Mesothelial cell of epicardium (in vitro differentiated cells): ENCODE results near the gene ITGB7. TPM values are rescaled to one million over a fixed set of nuclear protein-coding genes. Genes with fewer than 3 reads are reported as not detected.
"Not testable (repeated sequence)": the region's sequence is repeated elsewhere in the genome, so short reads cannot be mapped to it uniquely, and the experiment has no call there.

Source experiments
- DNase-seq, 2 experiments: peaks; one replicate each; pipeline ENCODE4 v3.0.0; 2021; ENCODE audit warnings: low spot score in 2 of 2; ENCODE audit not compliant: unreplicated experiment in 2 of 2
- H3K27ac Mint-ChIP-seq: 2 replicates; pipeline ENCODE4 v1.8.0; 2021; ENCODE audit warnings: mixed read lengths
- H3K27me3 Mint-ChIP-seq: 2 replicates; pipeline ENCODE4 v1.8.0; 2021; ENCODE audit warnings: low read depth, mixed read lengths
- H3K36me3 Mint-ChIP-seq: 2 replicates; pipeline ENCODE4 v1.8.0; 2021; ENCODE audit warnings: mixed read lengths
- H3K4me1 Mint-ChIP-seq: 2 replicates; pipeline ENCODE4 v1.8.0; 2021; ENCODE audit warnings: mixed read lengths
- H3K4me3 Mint-ChIP-seq: 2 replicates; pipeline ENCODE4 v1.8.0; 2021; ENCODE audit warnings: mild to moderate bottlenecking, moderate library complexity, mixed read lengths
- H3K9me3 Mint-ChIP-seq: 2 replicates; pipeline ENCODE4 v1.8.0; 2021; ENCODE audit warnings: mixed read lengths
- total RNA-seq: library from RNA; stranded (reverse); gene quantifications from 3 replicates; pipeline ENCODE4 v1.2.1, GENCODE V29; 2021
- TF ChIP-seq, protein P1 (sequence below): fragments of 200-600 bp; sonication (generic); IDR thresholded peaks from one replicate; pipeline ENCODE4 v1.5.0; 2021; ENCODE audit warnings: antibody characterized with exemption; ENCODE audit not compliant: unreplicated experiment

ITGB7 gene
- total RNA-seq, 1 donor from 2014 or later, result 4.9 TPM

DNA sequence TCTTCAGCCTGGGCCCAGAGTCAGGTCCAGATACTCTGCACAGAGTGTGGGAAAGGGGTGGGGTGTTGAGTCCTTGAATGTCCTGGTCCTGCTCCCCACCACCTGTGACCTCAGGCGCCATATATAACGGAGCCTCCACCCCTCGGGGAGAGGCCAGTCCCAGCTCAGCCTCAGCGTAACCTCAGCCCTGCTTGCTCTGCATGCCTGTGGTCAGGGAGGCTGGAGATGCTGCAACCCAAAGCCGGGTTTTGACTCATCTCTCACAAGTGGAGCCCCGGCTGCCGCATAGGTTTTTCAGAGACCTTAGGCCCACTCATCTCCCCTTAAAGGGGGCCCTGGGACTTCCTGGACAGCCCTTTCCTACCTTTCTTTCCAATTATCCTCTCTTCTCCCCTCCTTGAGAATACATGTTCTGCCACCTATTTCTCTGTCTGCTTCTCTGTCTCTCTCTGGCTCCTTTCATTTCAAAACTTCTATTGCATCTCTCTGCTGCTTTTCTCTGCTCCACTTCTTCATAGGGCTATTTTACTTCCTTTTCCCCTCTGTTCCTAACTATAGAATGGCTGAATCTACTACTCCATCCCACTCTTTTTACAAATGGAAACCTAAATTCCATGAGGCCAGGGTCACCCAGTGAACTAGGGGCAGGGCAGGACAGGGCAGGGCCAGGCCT is 1.2 kb downstream of the ITGB7 start:
- H3K4me3 Mint-ChIP-seq, result no peak overlapping the region
- H3K27ac Mint-ChIP-seq, result no peak overlapping the region
- no peaks in the 10 kb centered on the region for H3K27me3 Mint-ChIP-seq
- H3K36me3 Mint-ChIP-seq, result peaks cover 3% of the 10 kb centered on the region
- TF ChIP-seq, protein P1, sequence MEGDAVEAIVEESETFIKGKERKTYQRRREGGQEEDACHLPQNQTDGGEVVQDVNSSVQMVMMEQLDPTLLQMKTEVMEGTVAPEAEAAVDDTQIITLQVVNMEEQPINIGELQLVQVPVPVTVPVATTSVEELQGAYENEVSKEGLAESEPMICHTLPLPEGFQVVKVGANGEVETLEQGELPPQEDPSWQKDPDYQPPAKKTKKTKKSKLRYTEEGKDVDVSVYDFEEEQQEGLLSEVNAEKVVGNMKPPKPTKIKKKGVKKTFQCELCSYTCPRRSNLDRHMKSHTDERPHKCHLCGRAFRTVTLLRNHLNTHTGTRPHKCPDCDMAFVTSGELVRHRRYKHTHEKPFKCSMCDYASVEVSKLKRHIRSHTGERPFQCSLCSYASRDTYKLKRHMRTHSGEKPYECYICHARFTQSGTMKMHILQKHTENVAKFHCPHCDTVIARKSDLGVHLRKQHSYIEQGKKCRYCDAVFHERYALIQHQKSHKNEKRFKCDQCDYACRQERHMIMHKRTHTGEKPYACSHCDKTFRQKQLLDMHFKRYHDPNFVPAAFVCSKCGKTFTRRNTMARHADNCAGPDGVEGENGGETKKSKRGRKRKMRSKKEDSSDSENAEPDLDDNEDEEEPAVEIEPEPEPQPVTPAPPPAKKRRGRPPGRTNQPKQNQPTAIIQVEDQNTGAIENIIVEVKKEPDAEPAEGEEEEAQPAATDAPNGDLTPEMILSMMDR, result no peak
- H3K9me3 Mint-ChIP-seq, result no peaks in the 10 kb centered on the region
- H3K4me1 Mint-ChIP-seq, result no peaks in the 10 kb centered on the region
- no peak for DNase-seq

- Mint-ChIP-seq H3K4me3 (no peak overlapping the region), H3K36me3 (no peaks in the 10 kb centered on the region), H3K27me3 (peaks cover 3% of the 10 kb centered on the region), H3K4me1 (no peaks in the 10 kb centered on the region), H3K9me3 (no peaks in the 10 kb centered on the region), H3K27ac (no peak overlapping the region)
- TF ChIP-seq, protein P1, result no peak
- no peak for DNase-seq
These were observed 2.7 kb downstream of the ITGB7 start for GRCh38 chr12:53204351-53204750.

GRCh38 chr12:53202316-53202715 is 4.7 kb downstream of the ITGB7 start:
- H3K36me3 Mint-ChIP-seq, H3K4me1 Mint-ChIP-seq, H3K9me3 Mint-ChIP-seq, DNase-seq, H3K4me3 Mint-ChIP-seq, H3K27ac Mint-ChIP-seq: not testable (repeated sequence)
- H3K27me3 Mint-ChIP-seq, result peaks cover 20% of the 10 kb centered on the region

GRCh38 chr12:53201639-53202038 is 5.4 kb downstream of the ITGB7 start:
- no peaks in the 10 kb centered on the region for H3K9me3 Mint-ChIP-seq
- H3K27ac Mint-ChIP-seq, result no peak overlapping the region
- peaks cover 3% of the 10 kb centered on the region for H3K4me1 Mint-ChIP-seq
- no peaks in the 10 kb centered on the region for H3K36me3 Mint-ChIP-seq
- peaks cover 27% of the 10 kb centered on the region for H3K27me3 Mint-ChIP-seq
- no peak overlapping the region for H3K4me3 Mint-ChIP-seq
- DNase-seq, result no peak
- TF ChIP-seq, protein P1, result no peak

DNA sequence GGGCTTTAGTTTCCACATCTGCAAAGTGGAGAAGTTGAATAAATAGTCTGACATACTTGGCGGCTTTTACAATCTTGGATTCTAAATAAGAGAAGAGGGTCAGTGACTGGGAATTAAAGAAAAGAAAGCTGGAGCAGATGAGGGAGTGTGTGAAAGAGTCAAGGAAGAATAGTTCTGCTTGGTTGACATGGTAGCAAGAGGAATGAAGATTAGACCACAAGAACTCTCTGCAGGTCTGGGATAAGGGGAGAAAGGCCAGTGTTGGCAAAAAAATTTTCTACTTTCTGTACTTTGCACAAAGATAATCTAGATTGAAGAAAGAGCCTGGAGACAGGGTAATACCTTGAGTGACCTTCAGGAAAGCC is 5.9 kb downstream of the ITGB7 start:
- peaks cover 30% of the 10 kb centered on the region for H3K27me3 Mint-ChIP-seq
- H3K4me3 Mint-ChIP-seq, result no peak overlapping the region
- no peak for DNase-seq
- peaks cover 3% of the 10 kb centered on the region for H3K4me1 Mint-ChIP-seq
- H3K9me3 Mint-ChIP-seq, result no peaks in the 10 kb centered on the region
- no peaks in the 10 kb centered on the region for H3K36me3 Mint-ChIP-seq
- TF ChIP-seq, protein P1, result no peak
- peak overlapping the region; percentile 20 for H3K27ac Mint-ChIP-seq

DNA sequence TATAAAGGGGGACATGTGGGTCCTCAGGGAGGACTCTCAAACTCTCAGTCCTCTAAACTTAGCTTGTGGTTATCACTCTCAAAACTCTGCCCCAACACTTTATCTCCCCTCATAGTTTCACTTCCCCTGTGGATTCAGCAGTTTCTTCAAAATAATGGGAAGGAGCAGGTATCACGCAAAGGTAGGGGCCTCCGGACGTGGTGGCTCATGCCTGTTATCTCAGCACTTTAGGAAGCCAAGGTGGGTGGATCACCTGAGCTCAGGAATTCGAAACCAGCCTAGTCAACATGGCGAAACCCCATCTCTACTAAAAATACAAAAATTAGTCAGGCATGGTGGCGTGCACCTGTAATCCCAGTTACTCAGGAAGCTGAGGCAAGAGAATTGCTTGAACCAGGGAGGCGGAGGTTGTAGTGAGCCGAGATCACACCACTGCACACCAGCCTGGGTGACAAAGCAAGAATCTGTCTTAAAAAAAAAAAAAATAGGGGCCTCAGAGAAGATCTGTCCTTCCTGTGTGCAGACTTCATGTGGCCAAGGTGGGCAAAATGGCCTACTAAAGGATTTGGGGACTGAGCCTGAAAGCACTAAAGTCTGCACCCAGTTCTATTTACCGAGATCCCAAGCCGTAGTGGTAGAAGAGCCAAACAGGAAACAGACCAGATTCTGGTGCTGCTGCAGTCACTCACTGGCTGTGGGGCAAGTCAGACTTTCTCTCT is 6.4 kb downstream of the ITGB7 start:
- no peaks in the 10 kb centered on the region for H3K9me3 Mint-ChIP-seq
- H3K36me3 Mint-ChIP-seq, result no peaks in the 10 kb centered on the region
- TF ChIP-seq, protein P1, result no peak
- H3K27ac Mint-ChIP-seq, result no peak overlapping the region
- no peak overlapping the region for H3K4me3 Mint-ChIP-seq
- no peak for DNase-seq
- peaks cover 33% of the 10 kb centered on the region for H3K27me3 Mint-ChIP-seq
- H3K4me1 Mint-ChIP-seq, result peaks cover 3% of the 10 kb centered on the region
